ENCODE data around the gene HSD17B1. TPM values are rescaled to one million over a fixed set of nuclear protein-coding genes. Genes with fewer than 3 reads are reported as not detected.

Gene HSD17B1
- total RNA-seq, 1 experiment from 2014 or later = 1.3 TPM

- Histone ChIP-seq H3K36me3 (ENCODE audit: low read depth) (no peaks in the 10 kb centered on the region), H3K4me1 (replicated peaks; ENCODE audit: insufficient read depth) (peaks cover 16% of the 10 kb centered on the region), H3K79me2 (ENCODE audit: low read depth) (peaks cover 42% of the 10 kb centered on the region), H3F3A (ENCODE audit: insufficient read depth, low read depth) (peaks cover 39% of the 10 kb centered on the region; the same call in 1 of the 2 replicates), H3K27ac (no peak overlapping the region), H3K4me3 (no peak overlapping the region), H3K9me3 (ENCODE audit: insufficient read depth, low read depth) (no peaks in the 10 kb centered on the region), H3K9me2 (ENCODE audit: insufficient read depth) (no peaks in the 10 kb centered on the region), H4K20me1 (ENCODE audit: insufficient read depth) (no peaks in the 10 kb centered on the region), H3K27me3 (ENCODE audit: insufficient read depth, low read depth) (no peaks in the 10 kb centered on the region), H3K4me2 (no peak overlapping the region), H2AFZ (no peak overlapping the region)
- BruUV-seq (replicated peaks) = no TSS peak
- intact Hi-C loops (cut with micrococcal nuclease; ENCODE audit: unreplicated experiment) = no loop called here
- TF ChIP-seq CTCF (conservative IDR thresholded peaks at IDR 0.05) (no peak), EZH2 (IDR thresholded peaks at IDR 0.05; ENCODE audit: low read depth) (no peak)
- DNase-seq = no peak
- CTCF ChIA-PET = no interaction called here
- POLR2A ChIA-PET (ENCODE audit: unreplicated experiment) = no interaction called here
These were observed 6.4 kb downstream of the HSD17B1 start for GRCh38 chr17:42559075-42559474.

- intact Hi-C loops (cut with micrococcal nuclease; ENCODE audit: unreplicated experiment) = no loop called here
- Histone ChIP-seq H3K27ac (no peak overlapping the region), H3K36me3 (ENCODE audit: low read depth) (peaks cover 7% of the 10 kb centered on the region), H3K4me3 (no peak overlapping the region), H3K79me2 (ENCODE audit: low read depth) (peaks cover 44% of the 10 kb centered on the region), H3K27me3 (ENCODE audit: insufficient read depth, low read depth) (no peaks in the 10 kb centered on the region), H3F3A (ENCODE audit: insufficient read depth, low read depth) (peaks cover 50% of the 10 kb centered on the region), H4K20me1 (ENCODE audit: insufficient read depth) (no peaks in the 10 kb centered on the region), H3K4me2 (no peak overlapping the region), H2AFZ (no peak overlapping the region), H3K9me2 (ENCODE audit: insufficient read depth) (no peaks in the 10 kb centered on the region), H3K4me1 (replicated peaks; ENCODE audit: insufficient read depth) (peaks cover 22% of the 10 kb centered on the region), H3K9me3 (ENCODE audit: insufficient read depth, low read depth) (no peaks in the 10 kb centered on the region)
- DNase-seq = no peak
- BruUV-seq (replicated peaks) = no TSS peak
- no peak for TF ChIP-seq EZH2 (IDR thresholded peaks at IDR 0.05; ENCODE audit: low read depth)
- TF ChIP-seq CTCF (conservative IDR thresholded peaks at IDR 0.05) = no peak
- ChIA-PET POLR2A (ENCODE audit: unreplicated experiment) (interaction anchor here (0.7 kb wide), 1 partner anchor 581 kb away, joined by 3 read pairs; no protein-coding TSS in a partner anchor), CTCF (interaction anchor here (0.6 kb wide), 1 partner anchor 30 kb away, joined by 6 read pairs; no protein-coding TSS in a partner anchor)
These were observed 7.5 kb downstream of the HSD17B1 start for GRCh38 chr17:42560246-42560645.

DNA sequence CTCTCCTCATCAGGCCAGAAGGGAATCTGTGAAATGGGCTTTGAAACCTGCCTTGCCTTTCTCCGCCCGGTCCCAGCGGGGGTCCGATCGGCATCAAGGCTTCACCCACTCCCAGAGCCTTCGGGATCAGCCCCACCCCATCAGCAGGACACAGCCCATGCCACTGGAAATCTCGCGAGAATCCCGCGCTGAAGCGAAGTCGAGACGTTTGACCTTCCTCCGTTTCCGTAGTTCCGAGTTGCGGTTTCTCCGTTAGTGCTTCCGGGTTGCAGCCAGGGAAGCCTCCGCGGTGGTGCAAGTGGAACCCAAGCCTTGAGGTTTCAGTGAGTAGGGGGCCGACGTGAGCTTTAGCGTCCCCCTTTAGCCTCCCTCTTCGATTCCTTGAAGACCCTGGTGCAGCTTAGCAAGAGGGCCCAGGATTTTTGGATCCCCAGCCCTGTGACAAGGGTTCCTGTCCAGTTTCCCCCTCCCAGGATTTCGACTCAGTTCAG lies 9.2 kb downstream of the HSD17B1 start, which contains the start of gene COASY:
Gene COASY (plus strand): TSS at position 252 of the 491 bp plus-strand sequence. CDS start 475 bp downstream, outside the sequence.
- Histone ChIP-seq H3K4me2 (peak within 1 kb of the TSS; percentile 99), H3K4me1 (replicated peaks; ENCODE audit: insufficient read depth) (peaks cover 28% of the 10 kb centered on the region), H3K9me3 (ENCODE audit: insufficient read depth, low read depth) (no peaks in the 10 kb centered on the region), H3K27ac (peak within 1 kb of the TSS; percentile 81), H3K9me2 (ENCODE audit: insufficient read depth) (no peaks in the 10 kb centered on the region), H3K36me3 (ENCODE audit: low read depth) (peaks cover 15% of the 10 kb centered on the region), H2AFZ (peak within 1 kb of the TSS; percentile 90), H3K4me3 (peak within 1 kb of the TSS; percentile 81), H3K27me3 (ENCODE audit: insufficient read depth, low read depth) (no peaks in the 10 kb centered on the region), H3F3A (ENCODE audit: insufficient read depth, low read depth) (peaks cover 64% of the 10 kb centered on the region), H3K79me2 (ENCODE audit: low read depth) (peaks cover 39% of the 10 kb centered on the region), H4K20me1 (ENCODE audit: insufficient read depth) (no peaks in the 10 kb centered on the region)
- no peak for TF ChIP-seq EZH2 (IDR thresholded peaks at IDR 0.05; ENCODE audit: low read depth)
- TF ChIP-seq CTCF (conservative IDR thresholded peaks at IDR 0.05) = no peak
- peak; percentile 88 to 90 for DNase-seq
- intact Hi-C loops (cut with micrococcal nuclease; ENCODE audit: unreplicated experiment) = loop anchor here (2.0 kb wide), 1 partner anchor 25 kb away; the partner anchor contains the start of gene NAGLU
- ChIA-PET POLR2A (ENCODE audit: unreplicated experiment) (no interaction called here), CTCF (no interaction called here)
- BruUV-seq (replicated peaks) = no TSS peak
